ENCODE measurements around the gene IPO9.
"Not testable (repeated sequence)": the region's sequence is repeated elsewhere in the genome, so short reads cannot be mapped to it uniquely, and the experiment has no call there.

IPO9 gene

GRCh38 chr1:201825245-201825644 is 3.7 kb upstream of the IPO9 start:
- Histone ChIP-seq H3K9ac (ENCODE audit: low read depth, low read length) (no peak overlapping the region), H3K36me3 (ENCODE audit: insufficient read depth, low read length) (peaks cover 7% of the 10 kb centered on the region), H3K4me1 (ENCODE audit: insufficient read depth, low read length) (no peaks in the 10 kb centered on the region; the same call in 1 of the 2 replicates), H3K9me3 (ENCODE audit: control insufficient read depth, insufficient read depth, low read length) (no peaks in the 10 kb centered on the region)

- H3K4me1 ChIP-seq (ENCODE audit: insufficient read depth, low read length), result no peaks in the 10 kb centered on the region; the same call in 1 of the 2 replicates
- no peaks in the 10 kb centered on the region for H3K9me3 ChIP-seq (ENCODE audit: control insufficient read depth, insufficient read depth, low read length)
- H3K36me3 ChIP-seq (ENCODE audit: insufficient read depth, low read length), result no peaks in the 10 kb centered on the region; the same call in 1 of the 2 replicates
- no peak overlapping the region for H3K9ac ChIP-seq (ENCODE audit: low read depth, low read length)
Observed at GRCh38 chr1:201826830-201827229, 2.1 kb upstream of the IPO9 start.

- Histone ChIP-seq H3K36me3 (ENCODE audit: insufficient read depth, low read length) (no peaks in the 10 kb centered on the region), H3K9me3 (ENCODE audit: control insufficient read depth, insufficient read depth, low read length) (no peaks in the 10 kb centered on the region), H3K4me1 (ENCODE audit: insufficient read depth, low read length) (no peaks in the 10 kb centered on the region; the same call in 1 of the 2 replicates), H3K9ac (ENCODE audit: low read depth, low read length) (no peak overlapping the region)
Observed at GRCh38 chr1:201827321-201828216, 1.4 kb upstream of the IPO9 start.

GRCh38 chr1:201828217-201828819 is 639 bp upstream of the IPO9 start:
- Histone ChIP-seq H3K36me3 (ENCODE audit: insufficient read depth, low read length) (no peaks in the 10 kb centered on the region), H3K9me3 (ENCODE audit: control insufficient read depth, insufficient read depth, low read length) (no peaks in the 10 kb centered on the region), H3K9ac (ENCODE audit: low read depth, low read length) (no peak overlapping the region), H3K4me1 (ENCODE audit: insufficient read depth, low read length) (peaks cover 4% of the 10 kb centered on the region)

GRCh38 chr1:201831371-201831770 is 2.4 kb downstream of the IPO9 start:
- no peaks in the 10 kb centered on the region for H3K9me3 ChIP-seq (ENCODE audit: control insufficient read depth, insufficient read depth, low read length)
- H3K36me3 ChIP-seq (ENCODE audit: insufficient read depth, low read length), result no peaks in the 10 kb centered on the region; the same call in 1 of the 2 replicates
- H3K4me1 ChIP-seq (ENCODE audit: insufficient read depth, low read length), result peaks cover 4% of the 10 kb centered on the region
- no peak overlapping the region for H3K9ac ChIP-seq (ENCODE audit: low read depth, low read length)

GRCh38 chr1:201834621-201835020 is 5.7 kb downstream of the IPO9 start:
- Histone ChIP-seq H3K36me3 (ENCODE audit: insufficient read depth, low read length) (peaks cover 7% of the 10 kb centered on the region), H3K9me3 (ENCODE audit: control insufficient read depth, insufficient read depth, low read length) (no peaks in the 10 kb centered on the region), H3K4me1 (ENCODE audit: insufficient read depth, low read length) (peaks cover 4% of the 10 kb centered on the region), H3K9ac (ENCODE audit: low read depth, low read length) (no peak overlapping the region)

GRCh38 chr1:201838381-201838780 is 9.4 kb downstream of the IPO9 start:
- Histone ChIP-seq H3K9me3 (ENCODE audit: control insufficient read depth, insufficient read depth, low read length) (no peaks in the 10 kb centered on the region), H3K4me1 (ENCODE audit: insufficient read depth, low read length) (peaks cover 11% of the 10 kb centered on the region), H3K36me3 (ENCODE audit: insufficient read depth, low read length) (peaks cover 7% of the 10 kb centered on the region), H3K9ac (ENCODE audit: low read depth, low read length) (no peak overlapping the region)

GRCh38 chr1:201839089-201839488 is 10.1 kb downstream of the IPO9 start:
- H3K36me3 ChIP-seq (ENCODE audit: insufficient read depth, low read length); H3K9ac ChIP-seq (ENCODE audit: low read depth, low read length); H3K9me3 ChIP-seq (ENCODE audit: control insufficient read depth, insufficient read depth, low read length): not testable (repeated sequence)
- H3K4me1 ChIP-seq (ENCODE audit: insufficient read depth, low read length), result peaks cover 11% of the 10 kb centered on the region

GRCh38 chr1:201840055-201840454 is 11.1 kb downstream of the IPO9 start:
- Histone ChIP-seq H3K9ac (ENCODE audit: low read depth, low read length) (no peak overlapping the region), H3K9me3 (ENCODE audit: control insufficient read depth, insufficient read depth, low read length) (no peaks in the 10 kb centered on the region), H3K4me1 (ENCODE audit: insufficient read depth, low read length) (peaks cover 11% of the 10 kb centered on the region), H3K36me3 (ENCODE audit: insufficient read depth, low read length) (peaks cover 7% of the 10 kb centered on the region)

- Histone ChIP-seq H3K9me3 (ENCODE audit: control insufficient read depth, insufficient read depth, low read length) (no peaks in the 10 kb centered on the region), H3K36me3 (ENCODE audit: insufficient read depth, low read length) (peaks cover 7% of the 10 kb centered on the region), H3K4me1 (ENCODE audit: insufficient read depth, low read length) (peaks cover 11% of the 10 kb centered on the region), H3K9ac (ENCODE audit: low read depth, low read length) (no peak overlapping the region)
Observed at GRCh38 chr1:201840490-201840889, 11.5 kb downstream of the IPO9 start.

- H3K9ac ChIP-seq (ENCODE audit: low read depth, low read length), result no peak overlapping the region
- H3K9me3 ChIP-seq (ENCODE audit: control insufficient read depth, insufficient read depth, low read length), result no peaks in the 10 kb centered on the region
- peaks cover 7% of the 10 kb centered on the region; the same call in 1 of the 2 replicates for H3K36me3 ChIP-seq (ENCODE audit: insufficient read depth, low read length)
- peaks cover 11% of the 10 kb centered on the region for H3K4me1 ChIP-seq (ENCODE audit: insufficient read depth, low read length)
Observed at GRCh38 chr1:201841265-201841912, 12.4 kb downstream of the IPO9 start.

GRCh38 chr1:201842472-201843027 is 13.6 kb downstream of the IPO9 start:
- Histone ChIP-seq H3K36me3 (ENCODE audit: insufficient read depth, low read length) (peaks cover 7% of the 10 kb centered on the region; the same call in 1 of the 2 replicates), H3K9me3 (ENCODE audit: control insufficient read depth, insufficient read depth, low read length) (no peaks in the 10 kb centered on the region), H3K4me1 (ENCODE audit: insufficient read depth, low read length) (peaks cover 11% of the 10 kb centered on the region), H3K9ac (ENCODE audit: low read depth, low read length) (no peak overlapping the region)

GRCh38 chr1:201845331-201846083 is 16.6 kb downstream of the IPO9 start:
- Histone ChIP-seq H3K9me3 (ENCODE audit: control insufficient read depth, insufficient read depth, low read length) (no peaks in the 10 kb centered on the region), H3K9ac (ENCODE audit: low read depth, low read length) (no peak overlapping the region), H3K36me3 (ENCODE audit: insufficient read depth, low read length) (peaks cover 16% of the 10 kb centered on the region), H3K4me1 (ENCODE audit: insufficient read depth, low read length) (peaks cover 17% of the 10 kb centered on the region)

GRCh38 chr1:201847150-201847549 is 18.2 kb downstream of the IPO9 start:
- peaks cover 28% of the 10 kb centered on the region for H3K36me3 ChIP-seq (ENCODE audit: insufficient read depth, low read length)
- peaks cover 11% of the 10 kb centered on the region for H3K4me1 ChIP-seq (ENCODE audit: insufficient read depth, low read length)
- H3K9ac ChIP-seq (ENCODE audit: low read depth, low read length), result no peak overlapping the region

More at GRCh38 chr1:201847150-201847549, 18.2 kb downstream of the IPO9 start:
- no peaks in the 10 kb centered on the region for H3K9me3 ChIP-seq (ENCODE audit: control insufficient read depth, insufficient read depth, low read length)

All from ES-I3 (cell line).